NCI-H226 (cell line): ENCODE data around the gene EIF2AK3.

Experiments
- DNase-seq: peaks from one replicate; pipeline ENCODE4 v3.0.0-alpha.2; 2015

Gene EIF2AK3

GRCh38 chr2:88627055-88627855, at the start of gene EIF2AK3:
TSS of gene EIF2AK3 (minus strand) at chr2:88627464. CDS start at chr2:88627274, 190 bp downstream.
- peak; percentile 100 for DNase-seq

- DNase-seq, result no peak
Measured at GRCh38 chr2:88673363-88673762, 46.1 kb upstream of the EIF2AK3 start.

GRCh38 chr2:88671786-88672427, 44.6 kb upstream of the EIF2AK3 start:
- peak; percentile 45 for DNase-seq

DNA sequence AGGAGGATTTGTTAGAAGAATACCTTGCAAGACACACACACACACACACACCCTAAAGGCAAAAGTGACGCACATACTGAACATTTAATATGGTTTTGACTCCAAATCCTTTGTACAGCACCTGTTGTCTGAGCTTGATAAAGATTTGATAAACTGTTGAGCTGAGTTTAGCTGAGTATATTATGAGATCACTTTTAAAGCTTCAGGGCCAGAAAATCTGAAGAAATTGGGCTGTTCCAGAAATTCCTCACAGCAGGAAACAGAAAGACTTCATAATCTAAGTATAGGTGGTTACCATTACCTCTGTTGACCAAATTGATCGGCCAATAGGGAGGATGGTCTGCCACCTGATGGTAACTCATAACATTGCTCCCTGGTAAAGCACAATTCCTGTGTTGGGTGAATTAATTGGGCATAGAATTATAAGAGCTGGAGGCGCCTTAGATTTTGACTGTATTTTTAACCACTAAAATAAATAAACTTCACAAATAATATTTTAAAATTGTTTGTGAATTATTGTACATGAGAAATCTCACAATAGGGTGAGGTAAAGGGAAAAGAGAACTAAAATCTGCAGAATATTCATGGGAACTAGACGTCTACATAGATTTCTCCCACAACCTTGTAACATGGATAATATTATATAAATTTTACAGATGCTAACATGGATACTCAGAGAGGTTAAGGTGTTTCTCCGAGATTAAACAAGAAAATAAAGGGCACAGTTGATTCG, 42.4 kb upstream of the EIF2AK3 start:
- peak; percentile 18 for DNase-seq

GRCh38 chr2:88668862-88669261, 41.6 kb upstream of the EIF2AK3 start:
- DNase-seq, result no peak

DNA sequence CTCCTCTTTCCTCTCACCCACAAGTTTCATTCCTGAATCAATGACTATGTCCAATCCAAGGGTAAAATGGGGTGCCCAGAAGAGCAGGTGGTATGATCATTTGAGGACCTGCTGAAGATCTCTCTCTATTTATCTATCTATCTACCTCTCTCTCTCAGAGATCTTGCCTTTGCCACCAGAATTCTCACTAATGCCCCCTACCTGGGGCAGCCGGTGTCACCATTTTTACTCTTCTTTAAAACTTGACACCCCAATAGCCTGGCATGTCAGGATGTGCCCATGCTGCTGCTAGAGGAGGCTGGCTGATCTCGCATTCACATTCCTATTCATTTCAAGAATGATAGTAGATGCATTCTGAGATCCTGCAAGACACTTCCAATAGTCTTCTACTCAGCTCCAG, 40.0 kb upstream of the EIF2AK3 start:
- DNase-seq, result no peak

DNA sequence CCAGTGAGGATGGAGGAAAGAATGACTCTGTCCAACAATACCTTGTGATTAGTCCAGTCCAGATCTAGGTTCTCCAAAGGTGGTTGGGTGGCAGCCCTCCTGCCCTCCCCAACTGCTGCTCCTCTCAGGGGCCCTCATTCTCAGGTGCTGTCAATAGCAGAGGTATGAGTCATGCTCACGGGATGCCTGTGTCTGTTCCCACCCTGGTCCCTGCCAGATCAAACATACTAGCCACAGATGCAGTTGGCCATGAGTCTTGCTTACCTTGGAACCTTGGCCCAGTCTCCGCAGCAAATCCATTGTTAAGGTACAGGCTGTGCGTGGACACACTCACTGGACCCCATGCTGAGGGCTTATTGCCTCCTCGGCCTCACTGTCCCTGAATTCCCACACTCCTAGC, 39.3 kb upstream of the EIF2AK3 start:
- no peak for DNase-seq

- DNase-seq, result no peak
Measured at GRCh38 chr2:88660622-88661021, 33.4 kb upstream of the EIF2AK3 start.

DNA sequence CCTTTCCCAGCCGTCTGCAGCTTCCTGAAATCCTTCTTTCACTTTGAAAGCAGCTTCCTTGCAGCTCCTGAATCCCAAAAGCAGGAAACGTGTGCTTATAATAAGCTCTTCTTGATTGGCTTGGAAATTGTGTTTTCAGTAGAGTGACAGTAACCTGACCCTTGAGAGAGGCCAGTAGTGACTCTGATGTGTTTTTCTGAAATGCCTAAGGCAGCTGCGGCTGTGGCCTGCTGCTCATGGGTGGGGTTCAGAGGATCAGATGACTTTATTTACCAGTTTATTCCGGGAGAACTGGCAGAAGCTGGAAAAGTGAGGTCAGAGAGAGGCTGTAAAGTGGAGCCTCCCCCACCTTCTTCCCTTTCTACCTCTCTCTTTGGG, 32.3 kb upstream of the EIF2AK3 start:
- DNase-seq, result peak; percentile 51

DNA sequence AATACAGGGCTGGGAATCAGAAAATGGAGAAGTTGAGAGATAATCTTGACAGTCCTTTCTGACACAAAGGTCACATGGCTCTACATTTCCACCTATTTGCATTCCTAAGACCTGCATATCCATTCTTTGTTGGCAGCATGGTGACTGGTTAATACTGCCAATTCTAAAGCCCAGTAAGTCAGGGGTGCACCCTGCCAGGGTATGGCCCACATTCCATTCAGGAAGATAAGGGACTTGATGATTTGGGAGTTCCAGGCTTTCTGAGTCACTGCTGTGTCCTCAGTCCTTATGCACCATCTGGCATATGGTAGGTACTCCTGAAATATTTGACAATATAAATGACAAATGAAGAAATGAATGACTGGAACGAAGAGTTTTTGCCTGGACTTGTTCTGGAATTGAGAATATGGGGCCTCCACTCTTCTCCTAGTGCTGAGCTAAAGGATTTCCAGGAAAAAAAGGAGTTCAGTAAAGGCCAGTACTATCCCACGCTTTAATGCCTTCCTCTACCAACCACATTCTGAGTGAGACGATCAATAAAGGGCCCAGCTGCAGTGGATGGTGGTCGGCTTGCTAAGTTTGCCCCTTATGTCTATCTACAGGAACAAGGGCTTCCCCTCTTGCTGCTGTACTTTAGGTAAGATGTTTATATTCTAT, 31.7 kb upstream of the EIF2AK3 start:
- DNase-seq, result peak; percentile 83

DNA sequence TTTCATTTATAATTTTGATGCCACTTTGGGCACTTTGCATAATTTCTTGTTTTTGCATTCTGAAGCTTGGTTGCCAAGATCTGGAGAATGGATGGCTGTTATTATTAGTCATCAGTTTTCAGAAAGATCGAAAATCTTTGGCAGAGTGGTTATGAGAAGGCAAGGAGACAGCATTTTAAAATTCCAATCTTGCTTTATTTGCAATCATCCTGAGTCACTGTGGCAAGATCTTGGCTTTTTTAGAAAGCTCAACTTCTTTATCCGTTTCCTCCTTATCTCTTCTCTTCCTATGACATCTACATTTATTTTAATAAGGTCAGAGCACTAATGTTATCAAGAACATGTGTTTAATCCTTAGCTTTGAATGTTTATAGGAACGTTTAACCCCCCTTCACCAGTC, 31.1 kb upstream of the EIF2AK3 start:
- DNase-seq, result peak; percentile 87

- peak; percentile 86 for DNase-seq
Measured at GRCh38 chr2:88657131-88657530, 29.9 kb upstream of the EIF2AK3 start.

DNA sequence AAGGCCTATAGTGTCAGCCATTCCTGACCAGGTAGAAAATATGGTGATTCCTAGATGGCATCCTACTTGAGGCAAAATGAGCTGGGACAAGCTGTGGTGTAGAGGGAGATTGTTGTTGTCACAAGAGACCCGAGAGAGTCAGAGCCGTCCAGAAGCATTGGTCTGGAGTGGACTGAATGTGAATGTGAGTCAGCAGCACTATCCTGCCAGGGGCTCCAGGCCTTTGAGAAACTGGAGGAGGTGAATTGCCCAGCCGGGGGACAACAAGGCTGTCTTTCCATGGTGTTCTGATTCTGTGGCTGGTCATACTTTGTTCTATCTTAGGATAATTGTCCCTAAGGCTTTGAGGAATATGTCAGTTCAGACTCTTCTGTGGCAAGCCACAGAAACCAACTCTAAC, 29.4 kb upstream of the EIF2AK3 start:
- peak; percentile 44 for DNase-seq

DNA sequence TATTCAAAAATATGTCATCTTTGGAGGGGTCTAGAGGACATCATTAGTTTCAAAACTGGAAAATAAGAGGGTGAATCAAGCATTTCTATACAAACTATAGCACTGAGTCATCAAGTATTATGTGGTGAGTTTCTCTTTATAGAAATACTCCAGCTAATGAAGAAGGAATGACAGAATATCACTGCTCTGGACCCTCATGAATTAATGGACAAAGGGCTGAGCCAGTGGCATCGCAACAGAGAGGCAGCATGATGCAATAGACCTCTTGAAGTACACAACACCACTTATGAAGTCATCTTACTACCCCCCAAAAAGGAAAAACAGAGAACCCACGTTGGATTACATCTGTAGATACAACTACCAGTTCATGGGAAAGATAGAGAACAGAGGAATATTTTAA, 27.4 kb upstream of the EIF2AK3 start:
- DNase-seq, result peak; percentile 53

DNA sequence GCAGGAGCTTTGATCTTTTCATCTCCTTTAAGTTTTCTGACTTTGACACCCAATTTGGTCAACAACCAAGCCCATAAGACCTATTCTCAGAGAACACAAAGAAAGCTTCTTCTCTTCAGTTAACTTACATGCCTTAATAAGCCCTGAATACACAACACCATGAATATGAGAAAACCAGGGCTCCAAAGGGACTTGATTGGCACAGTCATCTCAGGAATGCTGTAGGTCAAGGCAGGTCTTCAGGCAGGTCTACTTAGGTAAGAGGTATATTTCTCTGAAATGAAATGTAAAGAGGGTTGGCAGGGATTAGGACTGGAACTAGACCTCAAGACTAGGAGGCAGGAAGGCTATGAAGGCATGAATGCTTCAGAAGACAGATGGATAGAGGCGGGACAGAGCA, 24.4 kb upstream of the EIF2AK3 start:
- no peak for DNase-seq

DNA sequence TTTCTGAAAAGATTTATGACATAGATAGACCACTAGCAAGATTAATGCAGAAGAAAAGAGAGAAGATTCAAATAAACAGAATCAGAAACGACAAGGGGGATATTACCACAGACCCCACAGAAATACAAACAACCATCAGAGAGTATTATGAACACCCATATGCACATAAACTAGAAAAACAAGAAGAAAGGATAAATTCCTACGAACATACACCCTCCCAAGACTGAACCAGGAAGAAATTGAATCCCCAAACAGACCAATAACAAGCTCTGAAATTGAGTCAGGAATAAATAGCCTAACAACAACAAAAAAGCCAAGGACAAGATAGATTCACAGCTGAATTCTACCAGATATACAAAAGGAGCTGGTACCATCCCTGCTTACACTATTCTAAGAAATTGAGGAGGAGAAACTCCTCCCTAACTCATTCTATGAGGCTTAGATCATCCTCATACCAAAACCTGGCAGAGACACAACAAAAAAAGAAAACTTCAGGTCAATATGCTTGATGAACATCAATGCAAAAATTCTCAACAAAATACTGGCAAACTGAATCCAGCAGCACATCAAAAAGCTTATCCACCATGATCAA, 18.1 kb upstream of the EIF2AK3 start:
- peak; percentile 45 for DNase-seq

GRCh38 chr2:88642278-88642677, 15.0 kb upstream of the EIF2AK3 start:
- no peak for DNase-seq

DNA sequence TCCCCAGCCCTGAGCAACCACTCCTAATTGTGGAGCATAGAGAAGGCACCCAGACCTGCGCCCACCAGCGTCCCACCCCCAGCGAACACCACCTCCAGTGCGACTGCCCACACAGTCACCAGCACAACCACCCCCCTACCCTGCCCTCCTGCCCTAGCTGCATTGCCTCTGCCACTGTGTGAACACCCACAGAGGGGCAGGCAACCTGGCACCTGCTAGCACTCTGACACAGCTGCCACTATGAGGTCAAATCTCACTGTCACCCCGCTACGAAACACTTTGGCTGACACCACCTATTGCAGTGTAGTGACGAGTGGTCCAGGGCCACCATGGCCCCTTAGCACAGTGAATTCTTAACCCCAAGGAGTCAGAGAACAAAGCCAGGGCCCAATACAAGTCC, 14.1 kb upstream of the EIF2AK3 start:
- DNase-seq, result no peak

DNA sequence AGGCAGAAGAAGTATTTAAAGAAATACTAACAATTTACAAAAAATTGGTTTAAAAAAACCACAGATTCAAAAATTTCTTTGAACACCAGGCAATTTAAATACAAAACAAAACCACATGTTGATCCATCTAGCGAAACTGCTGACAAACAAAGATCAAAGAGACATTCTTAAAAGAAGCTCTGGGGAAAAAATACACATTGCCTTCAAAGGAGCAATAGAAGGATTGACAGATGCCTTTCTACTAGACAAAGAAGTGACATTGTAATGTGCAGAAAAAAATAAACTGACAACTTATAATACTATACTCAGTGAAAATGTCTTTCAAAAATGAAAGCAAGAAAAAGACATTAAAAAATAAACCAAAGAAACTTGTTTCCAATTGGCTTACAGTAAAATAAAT, 12.6 kb upstream of the EIF2AK3 start:
- no peak for DNase-seq

- DNase-seq, result peak; percentile 64
Measured at GRCh38 chr2:88638743-88639142, 11.5 kb upstream of the EIF2AK3 start.

- DNase-seq, result no peak
Measured at GRCh38 chr2:88638123-88638650, 10.9 kb upstream of the EIF2AK3 start.

- peak; percentile 81 for DNase-seq
Measured at GRCh38 chr2:88637464-88637863, 10.2 kb upstream of the EIF2AK3 start.

- no peak for DNase-seq
Measured at GRCh38 chr2:88636026-88636425, 8.8 kb upstream of the EIF2AK3 start.
